Measurements from ENCODE around the gene RERE. TPM values are rescaled to one million over a fixed set of nuclear protein-coding genes. Genes with fewer than 3 reads are reported as not detected.

RERE gene
- total RNA-seq, 1 donor from 2014 or later: 19.2 TPM

DNA sequence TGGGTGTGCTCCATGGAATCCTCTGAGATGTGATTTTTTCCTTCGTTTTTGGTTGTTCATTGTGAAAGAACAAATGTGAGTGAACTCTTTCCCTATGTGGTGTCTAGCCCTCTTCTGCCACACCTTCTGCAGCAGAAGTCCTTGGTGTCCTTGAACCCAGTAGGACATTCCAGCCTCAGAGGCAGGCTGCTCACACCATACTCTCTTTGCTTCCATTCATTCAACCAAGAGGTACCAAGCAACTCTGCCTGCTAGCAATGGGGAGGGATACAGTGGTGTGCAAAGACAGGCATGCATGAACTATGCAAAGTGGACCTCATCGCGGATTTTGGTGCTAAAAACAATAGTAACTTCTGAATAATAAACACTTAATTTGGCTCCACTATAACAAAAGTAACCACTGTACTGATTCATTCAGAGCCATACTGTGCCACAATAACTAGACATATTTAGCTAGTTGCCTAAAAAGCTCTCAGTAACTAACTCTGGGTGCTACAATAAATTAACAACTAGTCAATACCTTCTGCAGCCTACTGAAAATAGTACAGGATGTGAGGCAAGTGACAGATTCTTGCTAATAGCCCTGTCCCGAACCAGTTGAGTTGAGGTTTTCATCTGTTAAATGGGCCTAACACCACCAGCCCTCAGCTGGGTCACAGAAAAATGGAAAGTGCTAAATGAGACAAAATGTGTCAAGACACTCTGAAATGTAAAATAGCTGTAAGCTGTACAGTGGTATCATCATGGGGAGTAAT is 344.1 kb downstream of the RERE start:
- DNase-seq (ENCODE audit: low read depth): no peak
- H3K27me3 ChIP-seq (ENCODE audit: control insufficient read depth, insufficient read depth, low read length): no peaks in the 10 kb centered on the region
- no peak for TF ChIP-seq CTCF (IDR thresholded peaks at IDR 0.05; ENCODE audit: insufficient read depth, low read length, severe bottlenecking)
- no peak overlapping the region for H3K4me3 ChIP-seq (ENCODE audit: low read depth, low read length)
- FAIRE-seq: no peak
- H3K36me3 ChIP-seq (ENCODE audit: control insufficient read depth, insufficient read depth, low read length): no peaks in the 10 kb centered on the region

DNA sequence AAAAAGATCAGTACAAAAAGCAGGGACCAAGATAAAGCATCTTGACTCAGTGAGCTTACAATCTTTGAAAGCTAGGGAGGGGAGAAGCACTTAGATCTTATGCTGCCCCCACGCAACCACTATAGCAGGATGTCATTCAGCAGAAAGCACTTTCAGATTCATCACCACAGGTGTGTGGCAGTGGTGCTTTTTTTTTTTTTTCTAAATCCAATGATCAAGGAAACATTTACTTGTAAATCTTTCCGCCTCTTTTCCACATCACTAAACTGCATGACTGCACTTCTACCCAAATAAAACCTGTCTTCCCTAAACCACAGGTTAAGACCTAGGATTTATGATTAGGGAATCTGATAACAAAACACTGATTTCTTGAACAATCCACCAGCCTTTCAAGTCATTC is 344.8 kb downstream of the RERE start:
- FAIRE-seq: no peak
- no peak for TF ChIP-seq CTCF (IDR thresholded peaks at IDR 0.05; ENCODE audit: insufficient read depth, low read length, severe bottlenecking)
- no peak overlapping the region for H3K4me3 ChIP-seq (ENCODE audit: low read depth, low read length)
- no peaks in the 10 kb centered on the region for H3K27me3 ChIP-seq (ENCODE audit: control insufficient read depth, insufficient read depth, low read length)
- H3K36me3 ChIP-seq (ENCODE audit: control insufficient read depth, insufficient read depth, low read length): no peaks in the 10 kb centered on the region
- DNase-seq (ENCODE audit: low read depth): no peak

DNA sequence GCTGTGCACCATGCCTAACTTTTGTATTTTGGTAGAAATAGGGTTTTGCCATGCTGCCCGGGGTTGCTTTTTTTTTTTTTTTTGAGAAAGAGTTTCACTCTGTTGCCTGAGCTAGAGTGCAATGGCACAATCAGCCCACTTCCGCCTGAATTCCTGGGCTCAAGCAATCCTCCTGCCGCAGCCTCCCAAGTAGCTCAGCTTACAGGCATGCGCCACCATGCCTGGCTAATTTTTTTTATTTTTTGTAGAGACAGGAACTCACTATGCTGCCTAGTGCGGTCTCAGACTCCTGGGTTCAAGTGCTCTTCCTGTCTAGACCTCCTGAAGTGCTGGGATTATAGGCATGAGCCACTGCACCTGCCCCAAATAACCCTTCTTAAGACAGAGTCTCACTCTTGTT is 346.0 kb downstream of the RERE start:
- no peak for DNase-seq (ENCODE audit: low read depth)
- Histone ChIP-seq H3K36me3 (ENCODE audit: control insufficient read depth, insufficient read depth, low read length) (no peaks in the 10 kb centered on the region), H3K4me3 (ENCODE audit: low read depth, low read length) (no peak overlapping the region), H3K27me3 (ENCODE audit: control insufficient read depth, insufficient read depth, low read length) (no peaks in the 10 kb centered on the region)
- no peak for FAIRE-seq
- no peak for TF ChIP-seq CTCF (IDR thresholded peaks at IDR 0.05; ENCODE audit: insufficient read depth, low read length, severe bottlenecking)

DNA sequence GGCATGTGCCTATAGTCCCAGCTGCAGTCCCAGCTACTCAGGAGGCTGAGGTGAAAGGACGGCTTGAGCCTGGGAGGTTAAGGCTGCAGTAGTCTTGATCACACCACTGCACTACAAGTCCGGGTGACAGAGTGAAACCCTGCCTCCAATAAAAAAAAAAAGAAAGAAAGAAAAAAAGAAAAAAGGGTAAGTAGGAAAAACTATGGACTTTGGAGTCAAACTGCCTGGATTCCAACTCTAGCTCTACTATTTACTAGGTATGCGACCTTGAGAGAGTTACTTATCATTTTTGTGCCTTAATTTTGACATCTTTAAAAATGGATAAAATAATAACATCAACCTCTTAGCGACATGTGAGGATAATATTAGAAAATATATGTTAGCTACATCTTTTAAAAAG is 348.7 kb downstream of the RERE start:
- no peak for TF ChIP-seq CTCF (IDR thresholded peaks at IDR 0.05; ENCODE audit: insufficient read depth, low read length, severe bottlenecking)
- no peak overlapping the region for H3K4me3 ChIP-seq (ENCODE audit: low read depth, low read length)
- FAIRE-seq: no peak
- H3K27me3 ChIP-seq (ENCODE audit: control insufficient read depth, insufficient read depth, low read length): no peaks in the 10 kb centered on the region
- no peak for DNase-seq (ENCODE audit: low read depth)
- peaks cover 4% of the 10 kb centered on the region for H3K36me3 ChIP-seq (ENCODE audit: control insufficient read depth, insufficient read depth, low read length)

DNA sequence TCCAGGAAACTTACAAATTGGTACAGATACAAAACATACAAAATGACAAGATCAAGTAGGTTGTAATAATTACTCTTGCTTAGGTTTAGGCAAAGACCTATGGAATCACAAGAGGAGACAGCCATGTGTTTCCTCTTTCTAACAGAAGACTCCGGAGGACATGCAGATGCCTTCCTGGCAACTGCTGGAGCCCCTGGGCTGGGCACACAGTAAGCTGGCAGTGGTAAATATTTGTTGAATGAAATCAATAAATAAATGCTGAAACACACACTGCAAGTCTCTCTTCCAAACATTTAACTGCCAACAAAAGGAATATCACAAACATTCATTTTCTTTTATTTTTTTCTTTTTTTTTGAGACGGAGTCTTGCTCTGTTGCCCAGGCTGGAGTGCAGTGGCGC is 350.1 kb downstream of the RERE start:
- Histone ChIP-seq H3K4me3 (ENCODE audit: low read depth, low read length) (no peak overlapping the region), H3K36me3 (ENCODE audit: control insufficient read depth, insufficient read depth, low read length) (peaks cover 5% of the 10 kb centered on the region), H3K27me3 (ENCODE audit: control insufficient read depth, insufficient read depth, low read length) (no peaks in the 10 kb centered on the region)
- FAIRE-seq: no peak
- DNase-seq (ENCODE audit: low read depth): no peak
- TF ChIP-seq CTCF (IDR thresholded peaks at IDR 0.05; ENCODE audit: insufficient read depth, low read length, severe bottlenecking): no peak

DNA sequence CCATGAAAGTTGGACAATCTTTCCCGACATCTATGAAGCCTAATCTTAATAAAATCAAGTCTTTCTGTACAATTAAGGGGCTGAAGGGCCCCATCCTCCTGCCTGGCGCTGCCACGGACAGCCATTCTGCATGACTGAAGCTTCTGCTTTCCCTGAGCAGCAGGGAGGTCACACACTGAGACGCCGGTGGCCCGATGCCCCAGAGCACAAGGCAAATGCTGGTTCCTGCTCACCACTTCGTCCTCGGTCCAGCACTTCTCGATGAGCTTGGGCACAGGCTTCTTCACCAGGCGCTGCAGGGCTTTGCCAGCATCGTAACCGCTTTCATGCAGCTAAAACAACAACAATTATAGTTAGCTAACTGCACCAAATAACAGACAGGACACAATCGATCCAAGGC is 351.7 kb downstream of the RERE start:
- H3K27me3 ChIP-seq (ENCODE audit: control insufficient read depth, insufficient read depth, low read length): no peaks in the 10 kb centered on the region
- no peak overlapping the region for H3K4me3 ChIP-seq (ENCODE audit: low read depth, low read length)
- H3K36me3 ChIP-seq (ENCODE audit: control insufficient read depth, insufficient read depth, low read length): peaks cover 5% of the 10 kb centered on the region
- TF ChIP-seq CTCF (IDR thresholded peaks at IDR 0.05; ENCODE audit: insufficient read depth, low read length, severe bottlenecking): no peak
- no peak for FAIRE-seq
- no peak for DNase-seq (ENCODE audit: low read depth)

Measured in bronchial epithelial cell (primary cell).